ENCODE results near the gene FGF6.

Gene FGF6

GRCh38 chr12:4447151-4447550, 1.5 kb upstream of the FGF6 start:
- DNase-seq (ENCODE audit: low read depth) = no peak

- no peak for DNase-seq (ENCODE audit: low read depth)
Measured at GRCh38 chr12:4446335-4446734, 720 bp upstream of the FGF6 start.

GRCh38 chr12:4444031-4444430, 1.6 kb downstream of the FGF6 start:
- no peak for DNase-seq (ENCODE audit: low read depth)

- DNase-seq (ENCODE audit: low read depth) = no peak
Measured at GRCh38 chr12:4443616-4444015, 2.0 kb downstream of the FGF6 start.

- DNase-seq (ENCODE audit: low read depth) = no peak
Measured at GRCh38 chr12:4441355-4442335, 4.0 kb downstream of the FGF6 start.

GRCh38 chr12:4440187-4440941, 5.3 kb downstream of the FGF6 start:
- DNase-seq (ENCODE audit: low read depth) = no peak

- DNase-seq (ENCODE audit: low read depth) = no peak
Measured at GRCh38 chr12:4439736-4440135, 5.9 kb downstream of the FGF6 start.

GRCh38 chr12:4438834-4439596, 6.6 kb downstream of the FGF6 start:
- no peak for DNase-seq (ENCODE audit: low read depth)

- DNase-seq (ENCODE audit: low read depth) = no peak
Measured at GRCh38 chr12:4435537-4435936, 10.1 kb downstream of the FGF6 start.

GRCh38 chr12:4434706-4435425, 10.7 kb downstream of the FGF6 start:
- no peak for DNase-seq (ENCODE audit: low read depth)

- DNase-seq (ENCODE audit: low read depth) = no peak
Measured at GRCh38 chr12:4434301-4434700, 11.3 kb downstream of the FGF6 start.

- no peak for DNase-seq (ENCODE audit: low read depth)
Measured at GRCh38 chr12:4433745-4434058, 11.9 kb downstream of the FGF6 start.

GRCh38 chr12:4432878-4433744, 12.5 kb downstream of the FGF6 start:
- DNase-seq (ENCODE audit: low read depth) = no peak

GRCh38 chr12:4431866-4432265, 13.7 kb downstream of the FGF6 start:
- DNase-seq (ENCODE audit: low read depth) = no peak

GRCh38 chr12:4431436-4431835, 14.2 kb downstream of the FGF6 start:
- DNase-seq (ENCODE audit: low read depth) = no peak

GRCh38 chr12:4424422-4424821, 21.2 kb downstream of the FGF6 start:
- no peak for DNase-seq (ENCODE audit: low read depth)

- DNase-seq (ENCODE audit: low read depth) = no peak
Measured at GRCh38 chr12:4423528-4424195, 22.0 kb downstream of the FGF6 start.

GRCh38 chr12:4422985-4423384, 22.6 kb downstream of the FGF6 start:
- DNase-seq (ENCODE audit: low read depth) = no peak

GRCh38 chr12:4421590-4422031, 24.0 kb downstream of the FGF6 start:
- DNase-seq (ENCODE audit: low read depth) = no peak

- DNase-seq (ENCODE audit: low read depth) = no peak
Measured at GRCh38 chr12:4420138-4420670, 25.4 kb downstream of the FGF6 start.
